Measurements from ENCODE around the gene SLC22A17. TPM values are rescaled to one million over a fixed set of nuclear protein-coding genes. Genes with fewer than 3 reads are reported as not detected.

The SLC22A17 gene
- total and polyA plus RNA-seq, 10 of the 15 experiments (the other 5 are each of a cell fraction or from before 2014, with no cell fraction given) = not detected

DNA sequence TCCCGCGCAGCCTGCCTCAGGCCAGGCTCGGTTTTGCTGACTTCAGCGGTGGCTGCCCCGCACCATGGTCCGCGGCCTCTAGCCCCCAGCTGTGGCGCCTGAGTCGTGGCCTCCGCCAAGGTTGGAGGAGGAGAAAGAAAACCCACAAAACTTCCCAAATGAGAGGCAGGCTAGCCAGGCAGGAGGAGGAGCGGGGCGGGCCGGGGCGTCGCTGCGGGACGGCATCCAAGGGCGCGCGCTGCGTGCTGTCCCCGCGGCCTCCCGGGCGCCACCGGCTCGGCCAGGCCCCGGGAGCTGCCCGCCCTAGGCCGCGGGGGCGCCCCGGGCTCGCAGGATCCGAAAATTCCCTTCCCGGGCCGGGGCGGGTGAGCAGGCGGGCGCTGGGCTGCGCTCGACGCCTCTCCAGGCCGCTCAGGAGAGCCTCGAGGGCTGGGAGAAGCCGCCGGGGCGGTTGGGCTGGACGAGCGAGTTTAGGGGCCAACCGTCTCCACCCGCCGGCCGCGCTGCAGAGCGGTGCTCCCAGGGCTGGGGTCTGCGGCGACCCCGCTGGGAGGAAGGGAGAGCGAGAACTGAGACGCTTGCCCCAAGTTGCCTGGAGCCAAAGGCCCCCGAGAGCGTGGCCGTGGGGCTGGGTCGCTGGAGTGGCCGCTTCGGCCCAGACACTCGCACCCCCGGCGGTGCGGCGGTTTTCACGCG is 12.5 kb upstream of the SLC22A17 start, which contains the start of gene EFS:
Gene EFS (minus strand): TSS at position 137 of the 696 bp plus-strand sequence. CDS start 147 bp downstream, outside the sequence.
- Histone ChIP-seq H3K4me3 (no peak within 1 kb of the TSS), H3K79me2 (ENCODE audit: control insufficient read depth, insufficient read depth, low read length) (no peaks in the 10 kb centered on the region), H3K27ac (ENCODE audit: control insufficient read depth, insufficient read depth) (no peak within 1 kb of the TSS), H3K4me1 (ENCODE audit: control insufficient read depth, insufficient read depth, low read length) (no peaks in the 10 kb centered on the region), H3K9ac (ENCODE audit: control insufficient read depth, insufficient read depth, low read length) (no peak within 1 kb of the TSS), H3K4me2 (ENCODE audit: control insufficient read depth, insufficient read depth) (no peak within 1 kb of the TSS), H3K27me3 (replicated peaks in 1 of 2; ENCODE audit: control insufficient read depth in 2 of 2, insufficient read depth in 2 of 2, low read length in 1 of 2) (peaks cover 0 to 8% of the 10 kb centered on the region in 2 experiments; a peak in 3 of 4 replicates), H4K20me1 (ENCODE audit: control insufficient read depth, insufficient read depth) (no peaks in the 10 kb centered on the region), H3K9me3 (replicated peaks; ENCODE audit: control insufficient read depth, insufficient read depth, low read length) (no peaks in the 10 kb centered on the region), H3K36me3 (ENCODE audit: control insufficient read depth in 2 of 2, insufficient read depth in 2 of 2, low read length in 1 of 2) (no peaks in the 10 kb centered on the region), H2AFZ (ENCODE audit: control insufficient read depth, low read depth, low read length) (no peak within 1 kb of the TSS)
- no TSS peak for BruUV-seq (replicated peaks)
- SMC1A ChIA-PET (ENCODE audit: uncharacterized antibody, unreplicated experiment) = no interaction called here
- ATAC-seq (no peak), FAIRE-seq (no peak), DNase-seq (ENCODE audit: low read depth, low spot score) (no peak)
- CTCF ChIA-PET = no interaction called here
- RAD21 ChIA-PET (ENCODE audit: unreplicated experiment) = no interaction called here
- WGBS (ENCODE audit: insufficient coverage, insufficient replicate concordance, low lambda C conversion rate, missing lambda C conversion rate) = 35% methylated on average over 65 of the region's 74 CpGs
- in situ Hi-C loops (cut with MboI) = no loop called here
- intact Hi-C loops (cut with micrococcal nuclease; ENCODE audit: unreplicated experiment) = no loop called here
- POLR2A ChIA-PET = no interaction called here
- TF ChIP-seq RELB (IDR thresholded peaks at IDR 0.05; ENCODE audit: low read depth) (no peak), ZNF384 (IDR thresholded peaks at IDR 0.05; ENCODE audit: borderline replicate concordance, low read depth, low read length) (no peak), CUX1 (IDR thresholded peaks at IDR 0.05; ENCODE audit: insufficient replicate concordance, low read depth, low read length) (no peak), SREBF2 (IDR thresholded peaks at IDR 0.05; ENCODE audit: low read length) (no peak), HDGF (IDR thresholded peaks at IDR 0.05) (no peak), ZBTB40 (IDR thresholded peaks at IDR 0.05; ENCODE audit: borderline replicate concordance) (no peak), SPI1 (IDR thresholded peaks at IDR 0.05; ENCODE audit: borderline replicate concordance, insufficient read depth, low read depth, low read length) (no peak), SMARCA5 (IDR thresholded peaks at IDR 0.05) (no peak)
